ENCODE results near the gene CTAGE9.
A peak's percentile ranks its signal among the peaks of the same experiment; 100 is the strongest.

CTAGE9 gene

GRCh38 chr6:131688286-131688685 is 22.5 kb downstream of the CTAGE9 start:
- TF ChIP-seq Cebpa-rat (IDR thresholded peaks at IDR 0.05), result no peak
- 0 out of 22 replicates have a peak, but pooled peaks cover 0 to 2% (median 0%) of the 10 kb centered on the region in 11 experiments for H3K9me3 ChIP-seq (replicated peaks in 1 of 11)
- H3K4me3 ChIP-seq, result no peak overlapping the region
- H3K36me3 ChIP-seq, result no peaks in the 10 kb centered on the region
- peaks cover 0 to 35% (median 12%) of the 10 kb centered on the region in 10 experiments; a peak in 13 of 20 replicates for H3K4me1 ChIP-seq
- H3K9ac ChIP-seq, result no peak overlapping the region
- H4K20me1 ChIP-seq, result no peaks in the 10 kb centered on the region
- H3K4me2 ChIP-seq, result 0 out of 22 replicates have a peak overlapping the region, but pooled peaks of 1 of the 11 experiments have one; percentile 3
- peaks cover 0 to 23% (median 0%) of the 10 kb centered on the region in 11 experiments; a peak in 4 of 22 replicates for H3K27me3 ChIP-seq
- no peak overlapping the region for H3K27ac ChIP-seq

- no peak overlapping the region for H3K4me2 ChIP-seq
- H3K36me3 ChIP-seq, result no peaks in the 10 kb centered on the region
- TF ChIP-seq Cebpa-rat (IDR thresholded peaks at IDR 0.05), result no peak
- no peaks in the 10 kb centered on the region for H4K20me1 ChIP-seq
- H3K27me3 ChIP-seq, result peaks cover 0 to 23% (median 0%) of the 10 kb centered on the region in 11 experiments; a peak in 3 of 22 replicates
- peaks cover 0 to 32% (median 12%) of the 10 kb centered on the region in 10 experiments; a peak in 13 of 20 replicates for H3K4me1 ChIP-seq
- no peak overlapping the region for H3K27ac ChIP-seq
- 0 out of 22 replicates have a peak, but pooled peaks cover 0 to 2% (median 0%) of the 10 kb centered on the region in 11 experiments for H3K9me3 ChIP-seq (replicated peaks in 1 of 11)
- no peak overlapping the region for H3K4me3 ChIP-seq
- no peak overlapping the region for H3K9ac ChIP-seq
Measured at GRCh38 chr6:131687022-131687421, 23.8 kb downstream of the CTAGE9 start.

- Histone ChIP-seq H3K4me1 (peaks cover 0 to 23% (median 8%) of the 10 kb centered on the region in 10 experiments; a peak in 11 of 20 replicates), H3K27me3 (peaks cover 0 to 13% (median 0%) of the 10 kb centered on the region in 11 experiments; a peak in 2 of 22 replicates), H3K36me3 (no peaks in the 10 kb centered on the region), H3K4me2 (no peak overlapping the region), H3K9me3 (replicated peaks in 1 of 11) (0 out of 22 replicates have a peak, but pooled peaks cover 0 to 2% (median 0%) of the 10 kb centered on the region in 11 experiments), H4K20me1 (no peaks in the 10 kb centered on the region), H3K4me3 (no peak overlapping the region), H3K9ac (no peak overlapping the region), H3K27ac (no peak overlapping the region)
- TF ChIP-seq Cebpa-rat (IDR thresholded peaks at IDR 0.05), result no peak
Measured at GRCh38 chr6:131685266-131685780, 25.5 kb downstream of the CTAGE9 start.

- no peak overlapping the region for H3K9ac ChIP-seq
- TF ChIP-seq Cebpa-rat (IDR thresholded peaks at IDR 0.05), result no peak
- H3K27me3 ChIP-seq, result no peaks in the 10 kb centered on the region
- no peak overlapping the region for H3K4me3 ChIP-seq
- no peak overlapping the region for H3K27ac ChIP-seq
- H4K20me1 ChIP-seq, result no peaks in the 10 kb centered on the region
- no peaks in the 10 kb centered on the region for H3K36me3 ChIP-seq
- H3K9me3 ChIP-seq (replicated peaks in 1 of 11), result no peaks in the 10 kb centered on the region
- H3K4me2 ChIP-seq, result no peak overlapping the region
- peaks cover 0 to 7% (median 0%) of the 10 kb centered on the region in 10 experiments; a peak in 1 of 20 replicates for H3K4me1 ChIP-seq
Measured at GRCh38 chr6:131683479-131683878, 27.3 kb downstream of the CTAGE9 start.

GRCh38 chr6:131682442-131682841 is 28.4 kb downstream of the CTAGE9 start:
- Histone ChIP-seq H3K9me3 (replicated peaks in 1 of 11) (no peaks in the 10 kb centered on the region), H4K20me1 (no peaks in the 10 kb centered on the region), H3K4me1 (no peaks in the 10 kb centered on the region), H3K4me3 (no peak overlapping the region), H3K36me3 (no peaks in the 10 kb centered on the region), H3K27me3 (no peaks in the 10 kb centered on the region), H3K4me2 (no peak overlapping the region), H3K27ac (no peak overlapping the region), H3K9ac (no peak overlapping the region)
- no peak for TF ChIP-seq Cebpa-rat (IDR thresholded peaks at IDR 0.05)

- H3K27me3 ChIP-seq, result no peaks in the 10 kb centered on the region
- no peak overlapping the region for H3K4me2 ChIP-seq
- H3K4me3 ChIP-seq, result no peak overlapping the region
- peak in 1 of 11 experiments; percentile 61; a peak in 1 of 22 replicates for TF ChIP-seq Cebpa-rat (IDR thresholded peaks at IDR 0.05)
- H3K4me1 ChIP-seq, result no peaks in the 10 kb centered on the region
- no peak overlapping the region for H3K9ac ChIP-seq
- no peaks in the 10 kb centered on the region for H3K9me3 ChIP-seq (replicated peaks in 1 of 11)
- H3K36me3 ChIP-seq, result no peaks in the 10 kb centered on the region
- H3K27ac ChIP-seq, result no peak overlapping the region
- no peaks in the 10 kb centered on the region for H4K20me1 ChIP-seq
Measured at GRCh38 chr6:131681585-131681984, 29.2 kb downstream of the CTAGE9 start.

GRCh38 chr6:131680868-131681267 is 29.9 kb downstream of the CTAGE9 start:
- Histone ChIP-seq H3K4me2 (no peak overlapping the region), H3K27ac (no peak overlapping the region), H3K9ac (no peak overlapping the region), H3K9me3 (replicated peaks in 1 of 11) (no peaks in the 10 kb centered on the region), H3K27me3 (no peaks in the 10 kb centered on the region), H3K4me1 (no peaks in the 10 kb centered on the region), H3K36me3 (no peaks in the 10 kb centered on the region), H3K4me3 (no peak overlapping the region), H4K20me1 (no peaks in the 10 kb centered on the region)
- TF ChIP-seq Cebpa-rat (IDR thresholded peaks at IDR 0.05), result no peak

GRCh38 chr6:131678442-131678841 is 32.4 kb downstream of the CTAGE9 start:
- no peak overlapping the region for H3K4me3 ChIP-seq
- H3K4me1 ChIP-seq, result no peaks in the 10 kb centered on the region
- H4K20me1 ChIP-seq, result no peaks in the 10 kb centered on the region
- no peak overlapping the region for H3K9ac ChIP-seq
- H3K36me3 ChIP-seq, result no peaks in the 10 kb centered on the region
- H3K27ac ChIP-seq, result no peak overlapping the region
- no peak for TF ChIP-seq Cebpa-rat (IDR thresholded peaks at IDR 0.05)
- no peaks in the 10 kb centered on the region for H3K27me3 ChIP-seq
- H3K9me3 ChIP-seq (replicated peaks in 1 of 11), result peaks cover 0 to under 1% (median 0%) of the 10 kb centered on the region in 11 experiments; a peak in 1 of 22 replicates
- no peak overlapping the region for H3K4me2 ChIP-seq

GRCh38 chr6:131673184-131673583 is 37.6 kb downstream of the CTAGE9 start:
- no peaks in the 10 kb centered on the region for H3K36me3 ChIP-seq
- no peak for TF ChIP-seq Cebpa-rat (IDR thresholded peaks at IDR 0.05)
- H3K4me3 ChIP-seq, result no peak overlapping the region

GRCh38 chr6:131669891-131670290 is 40.9 kb downstream of the CTAGE9 start:
- no peaks in the 10 kb centered on the region for H4K20me1 ChIP-seq
- H3K27me3 ChIP-seq, result no peaks in the 10 kb centered on the region
- H3K4me2 ChIP-seq, result no peak overlapping the region
- no peak overlapping the region for H3K27ac ChIP-seq
- no peak overlapping the region for H3K9ac ChIP-seq
- H3K4me3 ChIP-seq, result no peak overlapping the region
- no peaks in the 10 kb centered on the region for H3K36me3 ChIP-seq
- no peak for TF ChIP-seq Cebpa-rat (IDR thresholded peaks at IDR 0.05)
- H3K4me1 ChIP-seq, result no peaks in the 10 kb centered on the region
- peaks cover 0 to 4% (median 0%) of the 10 kb centered on the region in 11 experiments; a peak in 3 of 22 replicates for H3K9me3 ChIP-seq (replicated peaks in 1 of 11)

More at GRCh38 chr6:131673184-131673583, 37.6 kb downstream of the CTAGE9 start:
- no peak overlapping the region for H3K27ac ChIP-seq
- H3K9ac ChIP-seq, result no peak overlapping the region
- H3K9me3 ChIP-seq (replicated peaks in 1 of 11), result peaks cover 0 to 4% (median 0%) of the 10 kb centered on the region in 11 experiments; a peak in 3 of 22 replicates
- no peaks in the 10 kb centered on the region for H4K20me1 ChIP-seq
- no peaks in the 10 kb centered on the region for H3K27me3 ChIP-seq
- H3K4me2 ChIP-seq, result no peak overlapping the region
- H3K4me1 ChIP-seq, result no peaks in the 10 kb centered on the region
